Measurements from ENCODE around the gene NUPR1. TPM values are rescaled to one million over a fixed set of nuclear protein-coding genes. Genes with fewer than 3 reads are reported as not detected.
A peak's percentile ranks its signal among the peaks of the same experiment; 100 is the strongest.

The NUPR1 gene
- total and polyA plus RNA-seq, 2 of the 13 experiments (the other 11 are each of a cell fraction or from before 2014, with no cell fraction given): 18.0 to 25.6 TPM

- TF ChIP-seq SIX1 (CRISPR knock-in tag; IDR thresholded peaks at IDR 0.05; ENCODE audit: borderline replicate concordance) (peak; percentile 14; the same call in 1 of the 2 replicates), MAX (IDR thresholded peaks at IDR 0.05) (peak; percentile 37; the same call in 1 of the 2 replicates), KAT8 (CRISPR knock-in tag; IDR thresholded peaks at IDR 0.05) (0 out of 2 replicates have a peak, but pooled peaks have one; percentile 21), NR0B2 (CRISPR knock-in tag; IDR thresholded peaks at IDR 0.05) (no peak), SRF (IDR thresholded peaks at IDR 0.05; ENCODE audit: low read depth, low read length) (no peak), ZNF350 (CRISPR knock-in tag; IDR thresholded peaks at IDR 0.05; ENCODE audit: borderline replicate concordance, low read depth) (peak; percentile 45; the same call in 1 of the 2 replicates), ZHX1 (CRISPR knock-in tag; IDR thresholded peaks at IDR 0.05; ENCODE audit: low read depth) (no peak), ZFP1 (CRISPR knock-in tag; IDR thresholded peaks at IDR 0.05) (0 out of 2 replicates have a peak, but pooled peaks have one; percentile 15), GATAD1 (CRISPR knock-in tag; IDR thresholded peaks at IDR 0.05) (no peak), CEBPG (CRISPR knock-in tag; IDR thresholded peaks at IDR 0.05) (no peak), ZFX (CRISPR knock-in tag; IDR thresholded peaks at IDR 0.05; ENCODE audit: low read depth) (peak; percentile 40; the same call in 1 of the 2 replicates), ZEB1 (IDR thresholded peaks at IDR 0.05; ENCODE audit: insufficient replicate concordance, low read depth) (no peak), DPF2 (CRISPR knock-in tag; IDR thresholded peaks at IDR 0.05; ENCODE audit: borderline replicate concordance, low read depth) (no peak), ESRRA (CRISPR knock-in tag; IDR thresholded peaks at IDR 0.05; ENCODE audit: low read depth) (no peak), SOX6 (IDR thresholded peaks at IDR 0.05) (no peak), SOX6 (CRISPR knock-in tag; IDR thresholded peaks at IDR 0.05) (no peak; the same call in 1 of the 2 replicates), MAZ (IDR thresholded peaks at IDR 0.05; ENCODE audit: borderline replicate concordance, low read depth, low read length) (peak; percentile 58; the same call in 1 of the 2 replicates), MAZ (CRISPR knock-in tag; IDR thresholded peaks at IDR 0.05; ENCODE audit: low read depth) (0 out of 2 replicates have a peak, but pooled peaks have one; percentile 34), NR2F6 (IDR thresholded peaks at IDR 0.05) (peak; percentile 56), NR2F6 (CRISPR knock-in tag; IDR thresholded peaks at IDR 0.05) (peak; percentile 42; the same call in 1 of the 2 replicates), SYNCRIP (IDR thresholded peaks at IDR 0.05; ENCODE audit: insufficient read depth, low read depth, low read length) (no peak), FOXK1 (CRISPR knock-in tag; IDR thresholded peaks at IDR 0.05; ENCODE audit: borderline replicate concordance, low read depth) (no peak), ETV5 (CRISPR knock-in tag; IDR thresholded peaks at IDR 0.05; ENCODE audit: borderline replicate concordance) (0 out of 2 replicates have a peak, but pooled peaks have one; percentile 7), MTA1 (CRISPR knock-in tag; IDR thresholded peaks at IDR 0.05; ENCODE audit: borderline replicate concordance) (no peak), CTCF (CRISPR knock-in tag; IDR thresholded peaks at IDR 0.05) (no peak)
Measured at GRCh38 chr16:28531777-28532744, 6.7 kb downstream of the NUPR1 start (continued).
